NCI-H82 treated with DMSO at 0.1 percent for 48 hours (cell line): ENCODE results near the gene TECPR2.
"Not testable (repeated sequence)": the region's sequence is repeated elsewhere in the genome, so short reads cannot be mapped to it uniquely, and the experiment has no call there.

ENCODE experiments used
- DNase-seq: peaks from one replicate; lab custom pipeline; 2025; ENCODE audit not compliant: unreplicated experiment; lab: John Stamatoyannopoulos, UW

The TECPR2 gene

GRCh38 chr14:102333795-102334705, 28.7 kb upstream of the TECPR2 start:
- no peak for DNase-seq

GRCh38 chr14:102335163-102335562, 27.6 kb upstream of the TECPR2 start:
- no peak for DNase-seq

- DNase-seq: no peak
Measured at GRCh38 chr14:102338724-102339123, 24.0 kb upstream of the TECPR2 start.

- no peak for DNase-seq
Measured at GRCh38 chr14:102341566-102341965, 21.2 kb upstream of the TECPR2 start.

GRCh38 chr14:102342238-102342637, 20.5 kb upstream of the TECPR2 start:
- DNase-seq: no peak

GRCh38 chr14:102344084-102344483, 18.7 kb upstream of the TECPR2 start:
- DNase-seq: no peak

- DNase-seq: no peak
Measured at GRCh38 chr14:102344485-102344884, 18.3 kb upstream of the TECPR2 start.

GRCh38 chr14:102345232-102345631, 17.5 kb upstream of the TECPR2 start:
- no peak for DNase-seq

GRCh38 chr14:102346645-102347044, 16.1 kb upstream of the TECPR2 start:
- DNase-seq: no peak

- no peak for DNase-seq
Measured at GRCh38 chr14:102348376-102348775, 14.4 kb upstream of the TECPR2 start.

GRCh38 chr14:102351023-102351422, 11.7 kb upstream of the TECPR2 start:
- no peak for DNase-seq

- DNase-seq: not testable (repeated sequence)
Measured at GRCh38 chr14:102351593-102351992, 11.1 kb upstream of the TECPR2 start.

GRCh38 chr14:102352213-102352612, 10.5 kb upstream of the TECPR2 start:
- DNase-seq: no peak

GRCh38 chr14:102353126-102353619, 9.6 kb upstream of the TECPR2 start:
- DNase-seq: no peak

GRCh38 chr14:102356280-102356679, 6.5 kb upstream of the TECPR2 start:
- DNase-seq: no peak

GRCh38 chr14:102359341-102359740, 3.4 kb upstream of the TECPR2 start:
- no peak for DNase-seq

GRCh38 chr14:102360388-102360787, 2.4 kb upstream of the TECPR2 start:
- no peak for DNase-seq

- no peak for DNase-seq
Measured at GRCh38 chr14:102362084-102362483, 657 bp upstream of the TECPR2 start.

GRCh38 chr14:102363182-102363943, 622 bp downstream of the TECPR2 start:
- peak; percentile 12 for DNase-seq

- DNase-seq: no peak
Measured at GRCh38 chr14:102370305-102370809, 7.6 kb downstream of the TECPR2 start.

- no peak for DNase-seq
Measured at GRCh38 chr14:102371361-102371760, 8.6 kb downstream of the TECPR2 start.

- no peak for DNase-seq
Measured at GRCh38 chr14:102373110-102373509, 10.4 kb downstream of the TECPR2 start.
